GM08714 (cell line): Measurements from ENCODE around the gene CITED4.

Source experiments
- H3K4me3 ChIP-seq: fragments of 200-500 bp; sonication (Bioruptor generic); 2 replicates; pipeline ENCODE4 v1.5.1; 2014; ENCODE audit warnings: mild to moderate bottlenecking, low read length, inconsistent platforms
- ZNF274 ChIP-seq: IDR thresholded peaks from 2 replicates; pipeline ENCODE4 v1.6.1; 2012; ENCODE audit warnings: mild to moderate bottlenecking, low read depth, low read length

The CITED4 gene

DNA sequence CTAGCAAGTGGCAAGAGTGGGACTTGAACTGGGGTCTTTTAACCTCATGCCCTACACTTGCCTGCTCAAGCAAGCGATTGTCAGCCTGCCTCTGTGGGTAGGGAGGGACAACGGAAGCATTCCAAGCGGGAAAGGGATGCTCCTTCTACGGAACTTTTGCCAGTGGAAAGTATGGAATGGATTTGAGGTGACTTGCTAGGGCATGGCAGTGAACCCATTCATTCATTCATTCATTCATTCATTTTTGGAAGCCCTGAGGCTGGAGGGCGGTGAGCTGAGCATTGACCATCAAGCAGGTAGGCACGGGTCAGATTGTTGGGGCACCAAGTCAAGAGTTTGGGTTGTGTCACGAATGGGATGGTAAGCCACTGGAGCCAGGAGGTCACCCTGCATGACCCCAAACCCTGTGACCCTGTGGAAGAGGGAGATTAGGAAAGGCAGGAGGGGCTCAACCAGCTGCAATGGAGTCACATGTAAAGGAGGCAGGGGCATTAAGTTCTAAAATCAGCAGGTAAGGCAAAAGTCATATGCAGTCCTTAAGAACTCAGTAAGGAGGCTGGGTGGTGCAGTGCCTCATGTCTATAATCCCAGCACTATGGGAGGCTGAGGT, 11.8 kb upstream of the CITED4 start:
- no peak for TF ChIP-seq ZNF274

DNA sequence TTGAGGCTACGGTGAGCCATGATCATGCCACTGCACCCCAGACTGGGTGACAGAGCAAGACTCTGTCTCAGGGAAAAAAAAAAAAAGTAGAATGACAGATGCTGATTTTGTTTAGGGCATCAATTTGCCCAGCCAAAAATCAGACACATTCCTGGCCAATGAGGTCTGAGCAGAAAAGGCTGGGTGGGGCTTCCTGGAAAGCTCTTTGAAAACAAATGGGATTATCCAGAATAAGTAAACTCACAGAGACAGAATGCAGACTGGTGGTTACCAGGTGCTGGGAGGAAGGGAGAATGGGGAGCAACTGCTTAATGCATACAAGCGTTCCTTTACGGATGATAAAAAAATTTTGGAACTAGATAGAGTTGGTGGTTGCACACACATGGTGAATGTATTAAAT, 10.1 kb upstream of the CITED4 start:
- no peak for TF ChIP-seq ZNF274
- no peak overlapping the region for H3K4me3 ChIP-seq

More for the DNA sequence above, 11.8 kb upstream of the CITED4 start:
- no peak overlapping the region for H3K4me3 ChIP-seq

DNA sequence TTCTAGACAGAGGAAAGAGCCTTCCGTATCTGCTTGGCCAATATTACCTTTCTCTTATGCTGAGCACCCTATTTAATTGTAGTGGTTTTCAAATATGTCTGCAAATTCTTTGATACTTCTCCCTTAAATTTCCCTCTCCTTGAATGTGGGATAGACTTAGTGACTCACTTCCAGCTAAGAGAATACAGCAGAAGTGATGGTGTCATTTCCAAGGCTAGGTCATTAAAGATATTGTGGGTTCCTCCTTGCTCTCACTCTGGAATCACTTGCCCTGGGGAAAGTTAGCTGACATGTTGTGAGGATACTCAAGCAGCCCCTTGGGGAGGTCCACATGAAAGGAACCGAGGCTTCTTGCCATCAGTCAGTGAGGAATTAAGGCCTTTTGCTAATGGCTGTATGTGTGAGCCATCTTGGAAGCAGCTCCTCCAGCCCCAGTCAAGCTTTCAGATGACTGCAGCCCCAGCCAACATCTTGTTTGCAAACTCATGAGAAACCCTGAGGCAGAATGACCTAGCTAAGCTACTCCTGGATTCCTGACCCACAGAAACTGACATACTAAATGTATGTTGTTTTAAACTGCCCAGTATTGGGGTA, 8.1 kb upstream of the CITED4 start:
- no peak for TF ChIP-seq ZNF274

DNA sequence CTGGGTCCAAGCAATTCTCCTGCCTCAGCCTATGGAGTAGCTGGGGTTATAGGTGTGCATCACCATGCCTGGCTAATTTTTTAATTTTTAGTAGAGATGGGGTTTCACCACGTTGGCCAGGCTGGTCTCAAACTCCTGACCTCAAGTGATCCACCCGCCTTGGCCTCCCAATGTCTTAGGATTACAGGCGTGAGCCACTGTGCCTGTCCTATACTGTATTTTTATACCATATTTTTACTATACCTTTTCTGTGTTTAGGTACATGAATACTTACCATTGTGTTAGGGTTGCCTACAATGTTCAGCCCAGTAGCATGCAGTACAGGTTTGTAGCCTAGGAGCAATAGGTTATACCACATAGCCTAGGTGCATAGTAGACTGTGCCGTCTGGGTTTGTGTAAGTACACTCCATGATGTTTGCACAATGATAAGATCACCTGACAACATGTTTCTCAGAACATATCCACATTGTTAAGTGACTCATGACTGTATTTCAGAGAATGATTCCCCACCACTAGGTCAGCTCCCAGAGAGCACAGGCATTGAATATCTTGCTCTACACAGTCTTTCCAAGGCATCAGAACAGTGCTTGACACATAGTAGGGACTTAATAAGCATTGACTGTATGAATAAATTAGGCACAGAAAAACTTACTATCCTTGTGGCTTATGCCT, 6.0 kb upstream of the CITED4 start:
- no peak for TF ChIP-seq ZNF274

More for the DNA sequence above, 8.1 kb upstream of the CITED4 start:
- no peak overlapping the region for H3K4me3 ChIP-seq

DNA sequence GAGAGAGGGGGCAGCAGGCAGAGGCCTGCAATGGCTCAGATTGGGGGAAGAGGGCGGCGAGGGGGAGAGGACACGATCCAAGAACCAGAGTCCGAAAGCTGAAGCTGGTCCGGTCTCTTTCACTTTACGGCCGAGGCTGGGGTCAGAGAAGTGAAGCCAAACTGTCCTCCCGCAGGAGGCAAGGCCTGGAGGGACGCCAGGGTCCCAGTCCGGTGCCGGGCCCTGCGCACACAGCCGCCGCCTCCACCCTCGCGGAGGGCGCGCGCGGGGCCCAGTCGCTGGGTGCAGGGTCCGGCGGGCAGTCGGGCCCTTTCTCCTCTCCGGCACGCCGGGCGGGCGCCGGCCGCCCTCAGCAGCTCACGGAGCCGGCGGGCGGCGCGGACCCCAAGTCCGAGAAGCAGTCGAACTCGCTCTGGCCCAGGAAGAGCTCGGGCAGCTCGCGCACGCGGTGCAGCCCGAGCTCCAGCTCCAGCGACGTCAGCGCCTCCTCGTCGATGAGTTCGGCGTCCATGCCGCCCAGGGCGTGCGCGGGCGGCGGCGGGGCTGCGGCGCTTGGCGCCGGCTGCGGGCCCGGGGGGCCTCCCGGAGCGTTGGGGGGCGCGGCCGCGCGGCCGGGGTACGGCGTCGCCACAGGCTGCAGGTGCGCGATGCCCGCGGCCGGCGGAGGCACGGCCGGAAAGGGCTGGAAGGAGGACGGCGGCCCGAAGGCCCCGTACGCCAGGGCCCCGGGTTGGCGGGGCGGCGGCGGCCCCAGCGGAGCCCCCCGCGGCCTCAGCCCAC, 749 bp downstream of the CITED4 start:
- H3K4me3 ChIP-seq, result peak overlapping the region; percentile 73; the same call in 1 of the 2 replicates
- no peak for TF ChIP-seq ZNF274

More for the DNA sequence above, 6.0 kb upstream of the CITED4 start:
- no peak overlapping the region for H3K4me3 ChIP-seq

DNA sequence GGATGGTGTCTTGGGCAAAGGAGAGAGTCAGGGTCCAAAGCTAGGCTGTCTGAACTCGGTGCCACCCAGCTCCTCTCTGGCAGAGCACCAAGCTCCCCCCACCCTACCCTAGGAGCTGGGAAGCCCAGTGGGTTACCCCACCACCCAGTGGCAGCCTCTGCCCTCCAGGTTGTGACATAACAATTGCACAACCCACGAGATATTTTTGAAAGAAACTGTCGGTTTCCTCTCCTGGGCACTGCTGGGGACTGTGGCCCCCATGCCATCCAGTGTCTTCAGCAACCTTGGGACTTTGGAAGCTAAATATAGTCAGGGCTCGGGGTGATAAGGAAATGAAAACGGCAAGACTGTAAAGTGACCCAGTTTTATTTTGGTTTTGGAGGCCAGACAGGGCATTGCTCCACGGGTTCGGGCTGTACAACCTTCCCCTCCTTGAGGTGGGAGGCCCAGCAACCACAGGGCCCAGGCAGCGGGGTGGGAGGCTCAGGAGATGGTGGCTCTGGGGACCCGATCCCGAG, 1.4 kb downstream of the CITED4 start:
- no peak for TF ChIP-seq ZNF274
- H3K4me3 ChIP-seq, result no peak overlapping the region; the same call in 1 of the 2 replicates

DNA sequence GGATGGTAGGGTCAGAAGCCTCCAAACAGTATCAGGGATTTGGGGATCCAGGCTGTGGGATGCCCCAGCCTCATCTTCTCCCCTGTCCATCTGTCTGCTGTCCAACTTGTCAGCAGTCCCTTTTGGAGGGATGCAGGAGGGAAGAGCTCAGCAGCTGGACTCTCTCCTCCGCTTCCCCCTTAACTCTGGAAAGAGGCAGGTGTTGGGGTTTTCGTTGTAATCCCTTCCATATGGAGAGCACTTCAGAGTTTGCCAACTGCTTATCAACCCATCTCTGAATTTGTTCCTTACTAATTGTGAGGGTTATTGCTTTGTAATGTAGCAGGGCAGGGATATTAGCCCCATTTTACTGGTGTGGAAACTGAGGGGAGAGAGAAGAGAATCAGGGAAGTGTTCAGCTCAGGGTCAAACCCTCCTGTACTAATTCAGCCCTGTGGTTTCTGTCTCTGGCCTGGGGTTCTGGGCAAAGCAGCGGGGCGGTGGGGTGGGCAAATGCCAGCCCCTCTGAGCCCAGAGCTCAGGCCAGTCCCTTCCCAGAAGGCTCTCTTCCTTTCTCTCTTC, 3.2 kb downstream of the CITED4 start:
- H3K4me3 ChIP-seq, result no peak overlapping the region
- TF ChIP-seq ZNF274, result no peak

DNA sequence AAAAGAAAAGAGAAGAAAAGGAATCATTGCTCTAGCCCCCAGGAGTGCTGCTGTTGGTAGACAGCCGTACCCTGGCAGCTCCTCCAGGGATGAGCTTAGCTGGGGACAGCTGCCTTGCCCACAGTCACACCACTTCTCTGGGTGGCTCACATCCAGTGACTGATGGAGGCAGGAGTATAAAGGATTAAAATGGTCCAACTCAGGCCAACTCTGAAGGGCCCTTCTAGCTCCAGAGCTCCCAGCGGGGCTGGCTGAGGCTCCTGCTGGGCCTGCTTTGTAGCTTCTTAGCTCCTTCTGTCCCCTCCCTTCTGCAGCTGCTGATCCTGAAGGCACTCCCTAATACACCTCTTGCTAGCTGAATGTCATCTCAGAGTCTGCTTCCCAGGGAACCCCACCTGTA, 4.4 kb downstream of the CITED4 start:
- no peak overlapping the region for H3K4me3 ChIP-seq
- no peak for TF ChIP-seq ZNF274

DNA sequence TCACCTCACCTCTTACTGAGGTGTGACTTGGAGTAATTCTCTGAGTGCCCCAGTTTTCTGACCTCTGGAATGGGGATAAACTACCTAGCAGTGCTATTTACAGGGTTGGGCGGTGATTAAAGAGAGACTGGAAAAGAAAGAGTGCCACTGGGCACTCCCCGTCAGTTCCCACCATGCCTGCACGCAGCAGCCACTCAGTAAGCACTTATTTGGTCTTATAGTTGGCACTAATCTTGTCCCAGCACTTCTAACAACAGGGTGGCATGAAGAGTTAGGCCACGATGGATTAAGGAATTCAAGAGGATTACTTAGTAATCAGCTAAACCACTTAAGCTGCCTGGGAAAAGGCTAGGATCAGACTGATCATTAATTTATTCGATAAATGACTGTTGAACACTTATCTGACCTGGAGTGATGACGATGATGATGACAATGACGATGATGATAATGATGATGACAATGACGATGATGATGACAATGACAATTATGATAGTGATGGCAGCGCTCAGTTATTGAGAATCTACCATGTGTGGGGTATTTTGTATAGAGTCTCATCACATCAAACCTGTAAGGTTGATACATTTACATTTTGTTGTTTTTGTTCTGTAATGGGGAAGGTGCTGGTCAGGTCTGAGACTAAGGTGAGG, 5.4 kb downstream of the CITED4 start:
- H3K4me3 ChIP-seq, result no peak overlapping the region
- TF ChIP-seq ZNF274, result no peak

DNA sequence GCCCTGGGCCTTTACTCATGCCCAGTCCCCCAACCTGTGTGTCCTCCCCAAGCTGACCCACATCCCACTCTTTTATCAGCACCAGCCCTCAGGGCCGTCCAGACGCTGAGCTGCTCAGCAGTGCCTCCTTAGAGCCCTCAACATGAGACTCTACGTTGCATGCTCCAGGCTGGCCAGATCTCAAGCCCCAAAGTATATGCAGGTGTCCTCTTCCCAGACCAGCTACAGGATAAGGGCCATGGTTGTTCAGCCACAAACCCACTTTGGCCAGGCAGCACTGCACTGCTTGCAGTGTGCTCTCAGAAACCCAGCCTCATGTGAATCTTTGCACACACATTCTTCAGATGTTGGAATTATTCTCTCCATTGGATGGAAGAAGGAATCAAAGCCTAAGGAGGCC, 6.0 kb downstream of the CITED4 start:
- no peak for TF ChIP-seq ZNF274
- no peak overlapping the region for H3K4me3 ChIP-seq

DNA sequence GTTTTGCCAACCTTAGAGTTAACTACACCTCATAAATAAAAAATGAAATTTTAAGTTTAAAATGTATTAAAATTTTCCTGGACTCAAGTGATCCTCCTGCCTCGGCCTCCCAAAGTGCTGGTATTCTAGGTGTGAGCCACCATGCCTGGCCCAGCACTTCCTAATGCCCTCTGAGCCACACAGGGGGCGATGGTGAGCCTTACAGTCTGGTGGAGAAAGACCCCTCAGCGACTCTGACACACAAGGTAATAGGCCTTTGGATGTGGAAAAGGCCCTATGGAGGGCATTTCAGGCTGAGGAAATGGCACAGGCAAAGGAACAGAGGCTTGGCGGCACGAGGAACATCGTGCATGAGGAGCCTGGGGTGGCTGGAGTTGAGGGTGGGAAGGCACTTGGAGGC, 6.7 kb downstream of the CITED4 start:
- H3K4me3 ChIP-seq, result no peak overlapping the region
- no peak for TF ChIP-seq ZNF274

DNA sequence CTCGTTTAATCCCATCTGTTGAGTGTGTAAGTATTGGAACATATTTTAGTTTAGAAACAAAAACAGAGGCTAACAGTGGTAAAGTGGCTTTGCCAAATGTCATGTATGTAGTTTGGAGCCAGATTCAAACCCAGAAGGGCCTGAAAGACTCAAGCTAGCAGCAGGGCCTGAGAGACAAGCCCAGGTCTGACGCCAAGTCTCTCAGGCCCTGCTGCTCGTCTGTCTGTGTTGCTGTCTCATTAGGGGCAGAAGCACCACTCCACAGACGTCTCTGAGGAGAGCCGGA, 8.3 kb downstream of the CITED4 start:
- TF ChIP-seq ZNF274, result no peak

DNA sequence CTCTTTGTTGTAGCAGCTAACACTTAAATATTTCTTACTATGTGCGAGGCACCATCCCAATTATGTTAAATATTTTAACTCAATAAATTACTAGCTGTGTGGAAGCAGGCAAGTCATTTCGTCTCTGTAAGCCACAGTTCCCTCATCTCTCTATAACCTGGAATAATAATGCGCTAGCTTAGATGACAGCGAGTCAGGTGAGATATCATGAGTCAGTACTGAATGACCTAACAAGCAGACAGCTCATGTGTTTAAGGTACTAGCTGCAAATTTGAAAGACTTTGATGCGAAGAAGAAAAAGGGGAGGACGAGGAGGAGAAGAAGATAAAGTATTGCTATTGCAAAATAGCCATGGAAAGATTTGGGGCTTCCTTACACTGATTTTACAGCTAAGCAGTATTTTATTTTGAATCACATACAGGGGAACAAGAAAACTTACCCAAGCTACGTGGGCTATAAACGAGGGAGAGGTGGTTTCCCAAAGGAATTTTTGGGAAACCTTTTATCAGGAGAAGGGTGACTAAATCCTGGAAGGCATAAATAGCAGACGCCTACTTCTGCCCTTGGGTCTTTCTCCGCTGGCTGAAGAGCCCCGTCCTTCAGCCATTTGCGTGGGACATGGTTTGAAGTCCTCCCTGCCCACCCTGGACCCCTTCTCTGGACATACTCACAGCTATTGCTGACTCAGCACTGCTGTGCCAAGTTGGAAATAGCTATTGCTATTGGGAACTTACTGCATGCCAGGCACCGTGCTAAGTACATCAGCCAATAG, 8.9 kb downstream of the CITED4 start:
- no peak overlapping the region for H3K4me3 ChIP-seq
- TF ChIP-seq ZNF274, result no peak

More for the DNA sequence above, 8.3 kb downstream of the CITED4 start:
- no peak overlapping the region for H3K4me3 ChIP-seq

DNA sequence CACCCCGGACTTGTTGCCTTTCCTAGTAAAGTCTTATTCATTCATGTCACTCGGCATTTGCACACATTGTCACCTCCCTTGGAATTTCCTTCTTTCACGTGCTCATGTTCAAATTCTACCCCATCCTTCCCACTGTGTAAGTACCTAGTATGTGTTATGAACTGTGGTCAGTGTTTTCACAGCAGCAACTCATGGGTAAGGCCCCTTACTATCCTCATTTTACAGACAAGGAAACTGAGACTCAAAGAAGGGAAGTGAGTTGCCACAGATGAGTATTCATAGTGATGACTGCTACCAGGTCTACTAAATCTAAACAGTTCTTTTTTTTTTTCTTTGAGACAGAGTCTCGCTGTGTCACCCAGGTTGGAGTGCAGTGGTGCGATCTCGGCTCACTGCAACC, 10.5 kb downstream of the CITED4 start:
- no peak for TF ChIP-seq ZNF274
- no peak overlapping the region for H3K4me3 ChIP-seq
